Stimulated activated CD4-positive, alpha-beta T cell treated with anti-CD3 and anti-CD28 coated beads, Interleukin-15, amount 100 ng/mL, for 1 hour (primary cell): ENCODE results near the gene IL27RA.
A peak's percentile ranks its signal among the peaks of the same experiment; 100 is the strongest.

Experiments used
- DNase-seq, 2 donors: peaks; one replicate each; pipeline ENCODE4 v3.0.0-alpha.2; 2020; ENCODE audit warnings: low read depth in 1 of 2, low spot score in 1 of 2

Gene IL27RA

GRCh38 chr19:14031719-14032480 lies at the start of gene IL27RA:
Gene IL27RA, plus strand, starts transcription at chr19:14031762. Its CDS starts 111 bp downstream, at chr19:14031873.
- DNase-seq = peak; percentile 65 to 73

- no peak for DNase-seq
These were observed 49.5 kb upstream of the IL27RA start for GRCh38 chr19:13981988-13982501.

- no peak for DNase-seq
These were observed 48.8 kb upstream of the IL27RA start for GRCh38 chr19:13982773-13983172.

GRCh38 chr19:13983213-13983889 lies 48.2 kb upstream of the IL27RA start:
- peak in 1 of 2 donors; percentile 9 for DNase-seq

- no peak for DNase-seq
These were observed 47.4 kb upstream of the IL27RA start for GRCh38 chr19:13984186-13984585.

GRCh38 chr19:13984875-13985741 lies 46.5 kb upstream of the IL27RA start:
- DNase-seq = no peak

- no peak for DNase-seq
These were observed 45.7 kb upstream of the IL27RA start for GRCh38 chr19:13985771-13986347.

- DNase-seq = peak; percentile 96 to 97
These were observed 45.1 kb upstream of the IL27RA start for GRCh38 chr19:13986348-13986904.

GRCh38 chr19:13987101-13987890 lies 44.3 kb upstream of the IL27RA start:
- DNase-seq = no peak

- DNase-seq = no peak
These were observed 42.1 kb upstream of the IL27RA start for GRCh38 chr19:13989487-13989886.

- no peak for DNase-seq
These were observed 41.5 kb upstream of the IL27RA start for GRCh38 chr19:13990085-13990484.

GRCh38 chr19:13992025-13992424 lies 39.5 kb upstream of the IL27RA start:
- no peak for DNase-seq

GRCh38 chr19:13993590-13994300 lies 37.8 kb upstream of the IL27RA start:
- no peak for DNase-seq

- no peak for DNase-seq
These were observed 36.4 kb upstream of the IL27RA start for GRCh38 chr19:13995017-13995728.

GRCh38 chr19:13995878-13996765 lies 35.4 kb upstream of the IL27RA start:
- DNase-seq = no peak

GRCh38 chr19:13996928-13997630 lies 34.5 kb upstream of the IL27RA start:
- no peak for DNase-seq

- no peak for DNase-seq
These were observed 34.0 kb upstream of the IL27RA start for GRCh38 chr19:13997631-13997962.
